GM08714 (cell line): ENCODE measurements around the gene EFCAB8.

Experiments used
- H3K4me3 ChIP-seq: fragments of 200-500 bp; sonication (Bioruptor generic); 2 replicates; pipeline ENCODE4 v1.5.1; 2014; ENCODE audit warnings: mild to moderate bottlenecking, low read length, inconsistent platforms
- ZNF274 ChIP-seq: IDR thresholded peaks from 2 replicates; pipeline ENCODE4 v1.6.1; 2012; ENCODE audit warnings: mild to moderate bottlenecking, low read depth, low read length

The EFCAB8 gene

DNA sequence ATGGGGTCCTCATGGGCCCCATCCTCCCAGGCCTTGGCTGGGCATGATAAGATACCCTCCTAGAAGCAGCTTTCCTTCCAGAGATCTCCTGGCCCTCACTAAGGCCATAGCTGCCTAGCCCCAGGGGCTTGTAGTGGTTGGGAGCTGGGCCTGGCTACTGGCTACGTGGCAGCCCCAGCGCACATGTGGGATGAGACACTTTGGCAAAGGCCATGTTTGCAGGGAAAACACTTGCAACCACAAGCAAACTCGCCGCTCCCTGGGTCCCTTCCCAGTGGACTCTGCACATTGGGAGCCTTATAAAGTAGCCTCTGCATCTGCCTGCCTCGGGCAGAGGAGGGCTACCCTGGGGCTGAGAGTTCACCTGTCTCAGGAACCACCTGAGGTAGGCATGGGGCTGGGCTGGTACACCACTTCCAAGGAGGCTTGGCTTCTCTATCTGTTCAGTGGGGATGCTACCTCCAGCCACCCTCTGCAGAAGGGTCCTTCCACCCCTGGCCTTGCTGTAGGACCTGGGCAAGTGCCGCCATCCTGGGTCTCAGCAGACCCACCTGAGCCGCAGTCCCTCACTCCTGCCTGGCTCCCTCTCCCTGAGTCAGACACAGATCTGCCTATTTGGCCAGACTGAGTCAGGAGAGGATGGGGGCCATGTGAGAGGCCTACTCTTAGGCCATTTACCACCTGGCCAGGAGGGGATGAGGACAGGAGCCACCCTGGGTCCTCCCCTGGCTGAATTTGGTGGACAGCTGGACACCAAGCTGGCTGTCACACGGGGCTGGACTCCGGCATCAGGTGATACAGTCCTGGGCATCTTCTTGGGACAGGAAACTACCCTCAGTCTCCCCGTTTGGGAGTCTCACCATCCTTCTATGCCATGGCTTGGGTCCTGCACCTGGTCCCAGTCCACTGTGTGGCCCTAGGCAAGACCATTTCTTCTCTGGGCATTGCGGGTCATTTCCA lies 148.9 kb downstream of the EFCAB8 start, which contains the start of gene BPIFB2:
Gene BPIFB2 (plus strand): TSS at position 329 of the 960 bp plus-strand sequence. CDS start 871 bp downstream, outside the sequence.
- no peak for TF ChIP-seq ZNF274
- H3K4me3 ChIP-seq, result no peak within 1 kb of the TSS

GRCh38 chr20:33008336-33009213 lies 149.9 kb downstream of the EFCAB8 start:
- no peak for TF ChIP-seq ZNF274
- H3K4me3 ChIP-seq, result no peak overlapping the region

DNA sequence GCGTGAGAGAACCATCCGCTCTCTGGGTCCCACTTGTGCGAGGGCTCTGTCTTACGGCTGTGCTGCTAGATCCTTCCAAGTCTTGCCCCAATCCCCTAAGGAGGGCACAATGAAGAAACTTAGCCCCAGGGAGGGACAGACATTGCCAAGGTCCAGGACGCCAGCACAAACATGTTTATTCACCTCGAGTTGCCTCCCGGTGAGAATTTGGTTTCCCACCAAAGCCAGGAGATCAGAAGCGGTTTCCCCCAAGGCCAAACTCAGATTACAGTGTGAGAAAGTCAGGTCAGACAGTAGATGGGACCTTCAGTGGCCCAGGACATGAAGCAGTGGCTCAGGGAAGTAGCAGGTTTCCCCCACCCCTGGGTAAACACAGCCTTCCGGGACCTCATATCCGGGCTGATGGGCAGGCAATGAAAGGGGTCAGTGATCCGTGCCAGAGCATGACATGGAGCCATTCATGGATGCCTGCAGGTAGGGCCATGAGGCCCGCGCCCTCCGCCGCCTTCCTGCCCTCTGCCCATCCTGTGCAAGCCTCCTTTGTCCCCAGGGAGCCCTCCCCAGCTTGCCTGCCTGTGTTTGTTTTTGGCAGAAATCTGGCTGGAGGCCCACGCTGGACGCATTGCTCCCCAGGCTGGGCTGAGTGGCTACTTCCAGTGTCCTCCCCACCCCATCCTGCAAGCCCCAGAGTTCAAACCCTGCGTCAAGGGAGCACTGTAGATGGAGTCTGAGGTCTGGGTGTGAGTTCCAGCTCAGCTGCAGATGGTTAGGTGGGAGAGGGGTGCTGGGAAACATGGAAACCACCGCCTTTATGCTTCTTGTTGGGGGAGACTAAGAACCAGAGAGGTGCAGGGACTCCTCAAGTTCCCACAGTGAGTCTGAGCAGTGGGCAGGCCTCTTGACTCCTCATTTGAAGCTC lies 150.8 kb downstream of the EFCAB8 start:
- H3K4me3 ChIP-seq, result no peak overlapping the region
- TF ChIP-seq ZNF274, result no peak

- no peak overlapping the region for H3K4me3 ChIP-seq
- TF ChIP-seq ZNF274, result no peak
Observed at GRCh38 chr20:33010133-33010504, 151.4 kb downstream of the EFCAB8 start.

DNA sequence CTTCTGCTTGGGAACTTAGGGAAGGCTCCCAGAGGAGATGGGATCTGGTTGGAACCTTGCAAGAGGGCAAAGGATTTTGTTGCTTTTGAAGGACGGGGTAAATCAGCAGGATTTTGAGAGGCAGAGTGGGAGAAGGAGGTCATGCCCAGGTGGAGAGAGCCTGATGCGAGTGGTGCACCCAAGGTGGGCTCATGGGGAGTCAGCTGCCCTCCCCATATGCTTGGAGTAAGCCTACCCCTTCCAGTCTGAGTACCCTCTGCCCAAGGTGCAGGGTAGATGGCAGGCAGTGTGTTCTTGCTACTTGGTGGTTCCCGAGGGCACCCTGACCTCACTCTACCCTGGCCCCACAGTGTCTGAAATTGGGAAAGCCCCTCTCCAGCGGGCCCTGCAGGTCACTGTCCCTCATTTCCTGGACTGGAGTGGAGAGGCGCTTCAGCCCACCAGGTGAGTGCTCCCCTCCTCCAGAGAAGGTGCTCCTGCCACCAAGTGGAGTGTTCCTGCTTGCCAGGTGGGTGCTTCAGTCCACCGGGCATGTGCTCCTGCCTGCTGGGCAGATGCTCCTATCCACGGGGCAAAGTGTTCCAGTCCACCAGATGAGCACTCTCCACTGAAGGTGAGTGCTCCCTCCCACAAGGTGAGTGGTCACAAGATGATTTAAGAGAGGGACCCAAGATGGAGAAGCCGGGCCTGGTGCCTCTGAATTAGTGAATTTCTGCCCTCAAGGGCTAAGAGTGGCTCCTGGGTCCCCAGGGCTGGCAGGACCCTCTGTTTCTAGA lies 152.1 kb downstream of the EFCAB8 start:
- TF ChIP-seq ZNF274, result no peak
- H3K4me3 ChIP-seq, result no peak overlapping the region
